DND-41 (cell line): ENCODE data around the gene SDE2.

Experiments used
- ATAC-seq: fragments of 200-7000 bp; cut with Tn5 transposase; 3 replicates; pipeline ENCODE4 v1.9.1; 2021; ENCODE audit warnings: low read depth; ENCODE audit not compliant: insufficient read depth
- DNase-seq: peaks from one replicate; pipeline ENCODE4 v3.0.0-alpha.2; 2020
- H2AFZ ChIP-seq: 2 replicates; pipeline ENCODE4 v1.6.0; 2012; ENCODE audit warnings: low read depth, low read length
- H3K27ac ChIP-seq: 2 replicates; pipeline ENCODE4 v1.5.1; 2012; ENCODE audit warnings: low read length, inconsistent platforms
- H3K27me3 ChIP-seq: fragments of 200-600 bp; sonication (generic); 2 replicates; pipeline ENCODE4 v1.6.0; 2012; ENCODE audit warnings: low read length, mild to moderate bottlenecking, inconsistent platforms; ENCODE audit not compliant: insufficient read depth, poor library complexity
- H3K36me3 ChIP-seq: 2 replicates; pipeline ENCODE4 v1.5.1; 2012; ENCODE audit warnings: low read length, inconsistent platforms; ENCODE audit not compliant: insufficient read depth
- H3K4me1 ChIP-seq: 2 replicates; pipeline ENCODE4 v1.5.1; 2012; ENCODE audit warnings: mild to moderate bottlenecking, low read length; ENCODE audit not compliant: insufficient read depth
- H3K4me2 ChIP-seq: 2 replicates; pipeline ENCODE4 v1.6.0; 2012; ENCODE audit warnings: mild to moderate bottlenecking, moderate library complexity, low read length, inconsistent platforms; ENCODE audit not compliant: insufficient read depth
- H3K4me3 ChIP-seq, 2 experiments: fragments of 200-600 bp in 1 of 2; shearing (Covaris generic) in 1 of 2; 2 replicates each; pipeline ENCODE4 v1.5.1; 2012 to 2016; ENCODE audit warnings: inconsistent platforms in 2 of 2, low read length in 2 of 2, mild to moderate bottlenecking in 2 of 2, low read depth in 1 of 2, moderate library complexity in 1 of 2
- H3K79me2 ChIP-seq: 2 replicates; pipeline ENCODE4 v1.6.0; 2012; ENCODE audit warnings: low read length, inconsistent platforms; ENCODE audit not compliant: insufficient read depth
- H3K9ac ChIP-seq: 2 replicates; pipeline ENCODE4 v1.6.0; 2012; ENCODE audit warnings: low read depth, mild to moderate bottlenecking, inconsistent platforms, low read length, moderate library complexity
- H3K9me3 ChIP-seq: 2 replicates; pipeline ENCODE4 v1.5.1; 2012; ENCODE audit warnings: low read length, moderate library complexity, mild to moderate bottlenecking, inconsistent platforms; ENCODE audit not compliant: insufficient read depth, severe bottlenecking
- H4K20me1 ChIP-seq: 2 replicates; pipeline ENCODE4 v1.6.0; 2012; ENCODE audit warnings: low read length; ENCODE audit not compliant: insufficient read depth
- CTCF ChIP-seq: IDR thresholded peaks from 2 replicates; pipeline ENCODE4 v1.5.1; 2012; ENCODE audit warnings: borderline replicate concordance, low read length, moderate library complexity, mild to moderate bottlenecking; ENCODE audit not compliant: poor library complexity, severe bottlenecking; ENCODE audit errors: extremely low read depth
- EZH2 ChIP-seq: IDR thresholded peaks from 3 replicates; pipeline ENCODE4 v1.6.1; 2012; ENCODE audit warnings: borderline replicate concordance, low read depth, mild to moderate bottlenecking, moderate library complexity, low read length, inconsistent platforms; ENCODE audit not compliant: severe bottlenecking

SDE2 gene

GRCh38 chr1:226029568-226030225 lies 30.6 kb upstream of the SDE2 start:
- ATAC-seq (no peak), DNase-seq (no peak)
- no peak overlapping the region for H3K4me3 ChIP-seq
- H2AFZ ChIP-seq = no peak overlapping the region
- no peaks in the 10 kb centered on the region for H3K9me3 ChIP-seq
- no peaks in the 10 kb centered on the region for H3K27me3 ChIP-seq
- no peak overlapping the region for H3K27ac ChIP-seq
- H3K9ac ChIP-seq = no peak overlapping the region
- no peaks in the 10 kb centered on the region for H3K36me3 ChIP-seq
- no peaks in the 10 kb centered on the region for H3K79me2 ChIP-seq
- no peaks in the 10 kb centered on the region for H4K20me1 ChIP-seq
- TF ChIP-seq CTCF (no peak), EZH2 (no peak)
- no peak overlapping the region for H3K4me2 ChIP-seq
- H3K4me1 ChIP-seq = no peaks in the 10 kb centered on the region

- no peak overlapping the region for H3K4me2 ChIP-seq
- TF ChIP-seq EZH2 = no peak
- TF ChIP-seq CTCF = no peak
- H3K27me3 ChIP-seq = no peaks in the 10 kb centered on the region
- no peak overlapping the region for H3K9ac ChIP-seq
- H3K4me1 ChIP-seq = no peaks in the 10 kb centered on the region
- no peaks in the 10 kb centered on the region for H4K20me1 ChIP-seq
- H3K36me3 ChIP-seq = no peaks in the 10 kb centered on the region
- no peaks in the 10 kb centered on the region for H3K9me3 ChIP-seq
- ATAC-seq (no peak), DNase-seq (no peak)
- H3K4me3 ChIP-seq = no peak overlapping the region
- no peak overlapping the region for H2AFZ ChIP-seq
- no peak overlapping the region for H3K27ac ChIP-seq
- H3K79me2 ChIP-seq = no peaks in the 10 kb centered on the region
Measured at GRCh38 chr1:226029093-226029496, 30.0 kb upstream of the SDE2 start.

GRCh38 chr1:226027538-226028217 lies 28.5 kb upstream of the SDE2 start:
- TF ChIP-seq CTCF (no peak), EZH2 (no peak)
- Histone ChIP-seq H4K20me1 (no peaks in the 10 kb centered on the region), H3K9me3 (no peaks in the 10 kb centered on the region), H3K4me3 (no peak overlapping the region), H3K9ac (no peak overlapping the region), H3K27ac (no peak overlapping the region), H3K4me1 (no peaks in the 10 kb centered on the region), H3K36me3 (no peaks in the 10 kb centered on the region), H3K27me3 (no peaks in the 10 kb centered on the region), H2AFZ (no peak overlapping the region), H3K79me2 (no peaks in the 10 kb centered on the region), H3K4me2 (no peak overlapping the region)
- DNase-seq = no peak
- no peak for ATAC-seq
